ENCODE results near the gene DENND10. TPM values are rescaled to one million over a fixed set of nuclear protein-coding genes. Genes with fewer than 3 reads are reported as not detected.

DENND10 gene
- total RNA-seq, 1 experiment from 2014 or later, result 15.8 TPM

DNA sequence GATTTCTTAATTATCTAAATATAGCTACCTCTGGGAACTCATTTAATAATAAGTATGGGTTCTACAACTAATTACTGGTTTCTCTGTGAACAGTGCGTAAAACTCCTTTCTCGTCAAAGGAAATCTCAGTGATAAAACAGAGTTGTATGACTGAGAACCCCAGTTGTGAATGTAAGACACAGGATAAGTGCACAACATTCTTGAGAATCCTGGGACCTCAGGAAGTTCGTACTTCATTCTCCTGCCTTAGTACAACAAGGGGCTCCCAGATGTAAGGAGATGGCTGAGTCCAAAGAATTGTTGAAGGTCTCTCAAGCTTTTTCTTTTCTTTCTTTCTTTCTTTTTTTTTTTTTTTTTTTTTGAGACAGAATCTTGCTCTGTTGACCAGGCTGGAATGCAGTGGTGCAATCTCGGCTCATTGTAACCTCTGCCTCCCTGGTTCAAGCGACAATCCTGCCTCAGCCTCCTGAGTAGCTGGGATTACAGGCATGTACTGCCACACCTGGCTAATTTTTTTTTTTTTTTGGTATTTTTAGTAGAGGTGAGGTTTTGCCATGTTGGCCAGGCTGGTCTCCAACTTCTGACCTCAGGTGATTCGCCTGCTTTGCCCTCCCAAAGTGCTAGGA lies 12.5 kb downstream of the DENND10 start:
- intact Hi-C loops (cut with micrococcal nuclease; ENCODE audit: unreplicated experiment), result no loop called here
- no peaks in the 10 kb centered on the region for H3K27me3 Mint-ChIP-seq (ENCODE audit: unreplicated experiment)
- TF ChIP-seq, protein P1, sequence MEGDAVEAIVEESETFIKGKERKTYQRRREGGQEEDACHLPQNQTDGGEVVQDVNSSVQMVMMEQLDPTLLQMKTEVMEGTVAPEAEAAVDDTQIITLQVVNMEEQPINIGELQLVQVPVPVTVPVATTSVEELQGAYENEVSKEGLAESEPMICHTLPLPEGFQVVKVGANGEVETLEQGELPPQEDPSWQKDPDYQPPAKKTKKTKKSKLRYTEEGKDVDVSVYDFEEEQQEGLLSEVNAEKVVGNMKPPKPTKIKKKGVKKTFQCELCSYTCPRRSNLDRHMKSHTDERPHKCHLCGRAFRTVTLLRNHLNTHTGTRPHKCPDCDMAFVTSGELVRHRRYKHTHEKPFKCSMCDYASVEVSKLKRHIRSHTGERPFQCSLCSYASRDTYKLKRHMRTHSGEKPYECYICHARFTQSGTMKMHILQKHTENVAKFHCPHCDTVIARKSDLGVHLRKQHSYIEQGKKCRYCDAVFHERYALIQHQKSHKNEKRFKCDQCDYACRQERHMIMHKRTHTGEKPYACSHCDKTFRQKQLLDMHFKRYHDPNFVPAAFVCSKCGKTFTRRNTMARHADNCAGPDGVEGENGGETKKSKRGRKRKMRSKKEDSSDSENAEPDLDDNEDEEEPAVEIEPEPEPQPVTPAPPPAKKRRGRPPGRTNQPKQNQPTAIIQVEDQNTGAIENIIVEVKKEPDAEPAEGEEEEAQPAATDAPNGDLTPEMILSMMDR (IDR thresholded peaks at IDR 0.05; ENCODE audit: unreplicated experiment), result no peak
- no peak overlapping the region for H3K27ac Mint-ChIP-seq (ENCODE audit: unreplicated experiment)
- H3K36me3 Mint-ChIP-seq (ENCODE audit: insufficient read depth, unreplicated experiment), result peaks cover 7% of the 10 kb centered on the region
- CTCF ChIA-PET, result no interaction called here
- no peaks in the 10 kb centered on the region for H3K9me3 Mint-ChIP-seq (ENCODE audit: low read depth, unreplicated experiment)
- H3K4me3 Mint-ChIP-seq (ENCODE audit: low read depth, unreplicated experiment), result no peak overlapping the region
- BruUV-seq (replicated peaks), result no TSS peak
- H3K4me1 Mint-ChIP-seq (ENCODE audit: low read depth, unreplicated experiment), result no peaks in the 10 kb centered on the region
- no peak for DNase-seq

DNA sequence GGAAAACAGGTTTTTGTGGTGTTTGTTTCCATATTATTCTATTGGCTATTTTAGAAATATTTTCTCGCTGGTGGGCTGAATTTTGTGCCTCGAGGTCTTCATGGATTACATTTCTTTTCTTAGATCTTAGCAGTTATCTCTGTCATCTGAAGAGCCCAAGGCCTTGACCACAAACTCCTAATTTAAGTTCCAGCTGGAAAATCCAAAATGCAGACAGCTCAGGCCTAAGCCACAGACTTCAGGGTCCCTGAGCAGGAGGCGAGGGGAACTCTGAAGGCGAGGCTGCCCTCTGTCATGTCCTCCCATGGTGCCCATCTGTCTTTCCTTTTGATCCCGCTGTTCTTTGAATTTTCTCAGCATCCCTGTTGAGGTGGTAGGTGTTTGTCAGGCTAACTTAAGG lies 14.3 kb downstream of the DENND10 start:
- Mint-ChIP-seq H3K27ac (ENCODE audit: unreplicated experiment) (no peak overlapping the region), H3K36me3 (ENCODE audit: insufficient read depth, unreplicated experiment) (peaks cover 7% of the 10 kb centered on the region), H3K27me3 (ENCODE audit: unreplicated experiment) (no peaks in the 10 kb centered on the region), H3K4me1 (ENCODE audit: low read depth, unreplicated experiment) (no peaks in the 10 kb centered on the region), H3K9me3 (ENCODE audit: low read depth, unreplicated experiment) (no peaks in the 10 kb centered on the region), H3K4me3 (ENCODE audit: low read depth, unreplicated experiment) (no peak overlapping the region)
- BruUV-seq (replicated peaks), result no TSS peak
- TF ChIP-seq, protein P1 (IDR thresholded peaks at IDR 0.05; ENCODE audit: unreplicated experiment), result no peak
- intact Hi-C loops (cut with micrococcal nuclease; ENCODE audit: unreplicated experiment), result no loop called here
- DNase-seq, result no peak
- CTCF ChIA-PET, result no interaction called here

DNA sequence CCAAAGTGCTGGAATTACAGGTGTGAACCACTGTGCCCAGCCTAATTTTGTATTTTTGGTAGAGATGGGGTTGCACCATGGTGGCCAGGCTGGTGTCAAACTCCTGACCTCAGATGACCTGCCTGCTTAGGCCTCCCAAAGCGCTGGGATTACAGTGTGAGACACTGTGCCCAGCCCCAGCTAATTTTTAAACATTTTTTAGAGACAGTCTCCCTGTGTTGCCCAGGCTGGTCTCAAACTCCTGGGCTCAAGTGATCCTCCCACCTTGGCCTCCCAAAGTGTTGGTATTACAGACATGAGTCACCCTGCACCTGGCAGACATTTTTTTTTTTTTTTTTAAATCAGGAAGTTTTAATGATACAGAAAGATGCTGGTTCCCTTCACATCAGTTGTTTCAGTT lies 15.5 kb downstream of the DENND10 start:
- H3K27ac Mint-ChIP-seq (ENCODE audit: unreplicated experiment), result no peak overlapping the region
- CTCF ChIA-PET, result no interaction called here
- intact Hi-C loops (cut with micrococcal nuclease; ENCODE audit: unreplicated experiment), result no loop called here

DNA sequence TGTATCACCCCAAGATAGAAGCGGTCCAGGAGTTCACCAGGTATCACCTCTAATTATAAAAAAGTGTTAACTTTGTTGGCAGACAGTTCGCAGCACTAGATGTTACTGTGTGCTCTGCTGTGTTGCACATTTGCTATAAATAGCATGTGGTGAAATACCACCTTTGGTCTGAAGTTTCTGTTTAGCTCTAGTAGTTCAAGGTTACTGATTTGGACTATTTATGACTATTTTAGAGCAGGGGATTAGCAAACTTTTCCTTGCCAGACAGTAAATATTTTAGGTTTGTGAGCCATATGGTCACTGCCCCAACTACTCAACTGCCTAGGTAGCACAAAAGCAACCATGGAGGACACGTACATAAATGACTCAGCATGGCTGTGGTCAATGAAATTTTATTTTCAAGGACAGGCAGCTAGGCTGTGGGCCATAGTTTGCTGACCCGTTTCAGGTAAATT lies 16.5 kb downstream of the DENND10 start:
- intact Hi-C loops (cut with micrococcal nuclease; ENCODE audit: unreplicated experiment), result no loop called here
- Mint-ChIP-seq H3K4me3 (ENCODE audit: low read depth, unreplicated experiment) (no peak overlapping the region), H3K36me3 (ENCODE audit: insufficient read depth, unreplicated experiment) (peaks cover 7% of the 10 kb centered on the region), H3K27ac (ENCODE audit: unreplicated experiment) (no peak overlapping the region), H3K9me3 (ENCODE audit: low read depth, unreplicated experiment) (no peaks in the 10 kb centered on the region), H3K27me3 (ENCODE audit: unreplicated experiment) (no peaks in the 10 kb centered on the region), H3K4me1 (ENCODE audit: low read depth, unreplicated experiment) (no peaks in the 10 kb centered on the region)
- TF ChIP-seq, protein P1 (IDR thresholded peaks at IDR 0.05; ENCODE audit: unreplicated experiment), result no peak
- CTCF ChIA-PET, result no interaction called here
- no TSS peak for BruUV-seq (replicated peaks)
- no peak for DNase-seq

More for the DNA sequence above, 15.5 kb downstream of the DENND10 start:
- DNase-seq, result no peak
- Mint-ChIP-seq H3K36me3 (ENCODE audit: insufficient read depth, unreplicated experiment) (peaks cover 7% of the 10 kb centered on the region), H3K4me1 (ENCODE audit: low read depth, unreplicated experiment) (no peaks in the 10 kb centered on the region), H3K4me3 (ENCODE audit: low read depth, unreplicated experiment) (no peak overlapping the region), H3K9me3 (ENCODE audit: low read depth, unreplicated experiment) (no peaks in the 10 kb centered on the region), H3K27me3 (ENCODE audit: unreplicated experiment) (no peaks in the 10 kb centered on the region)
- TF ChIP-seq, protein P1 (IDR thresholded peaks at IDR 0.05; ENCODE audit: unreplicated experiment), result no peak
- BruUV-seq (replicated peaks), result no TSS peak
